ENCODE measurements around the gene CFAP300. TPM values are rescaled to one million over a fixed set of nuclear protein-coding genes. Genes with fewer than 3 reads are reported as not detected.

The CFAP300 gene
- total and polyA plus RNA-seq, 2 donors (not counting 1 experiment from before 2014, with no cell fraction given): not detected

- Histone ChIP-seq H4K20me1 (ENCODE audit: control insufficient read depth, insufficient read depth, low read length, poor library complexity, severe bottlenecking) (no peaks in the 10 kb centered on the region), H2AFZ (ENCODE audit: insufficient read depth, low read depth, low read length, poor library complexity, severe bottlenecking) (no peak overlapping the region), H3K9me3 (ENCODE audit: control extremely low read depth in 1 of 3, control insufficient read depth in 2 of 3, insufficient read depth in 1 of 3, low read length in 2 of 3) (peaks cover 0 to 4% (median 1%) of the 10 kb centered on the region in 3 donors), H3K4me3 (ENCODE audit: control extremely low read depth in 1 of 5, extremely low read depth in 1 of 5, insufficient read depth in 1 of 5, low read depth in 2 of 5, low read length in 4 of 5) (no peak overlapping the region), H3K9ac (ENCODE audit: low read length) (no peak overlapping the region), H3K79me2 (ENCODE audit: control insufficient read depth, insufficient read depth, low read length) (no peaks in the 10 kb centered on the region), H3K4me2 (replicated peaks; ENCODE audit: low read depth, low read length, poor library complexity, severe bottlenecking) (no peak overlapping the region), H3K36me3 (replicated peaks in 1 of 2; ENCODE audit: control extremely low read depth in 1 of 2, control insufficient read depth in 1 of 2, extremely low read depth in 1 of 2, insufficient read depth in 2 of 2, low read length in 1 of 2) (no peaks in the 10 kb centered on the region), H3K4me1 (ENCODE audit: control insufficient read depth in 2 of 2, insufficient read depth in 2 of 2, low read length in 2 of 2) (peaks cover 17 to 20% of the 10 kb centered on the region in 2 donors), H3K27ac (ENCODE audit: low read length in 2 of 2) (no peak overlapping the region), H3K27me3 (replicated peaks in 1 of 4; ENCODE audit: control extremely low read depth in 1 of 4, control insufficient read depth in 3 of 4, insufficient read depth in 4 of 4, low read length in 3 of 4) (peaks cover 0 to 46% (median 35%) of the 10 kb centered on the region in 4 experiments)
- Mint-ChIP-seq H3K27ac (no peak overlapping the region), H3K4me1 (peaks cover 15% of the 10 kb centered on the region), H3K27me3 (peaks cover 60% of the 10 kb centered on the region), H3K4me3 (no peak overlapping the region), H3K9me3 (ENCODE audit: insufficient read depth) (no peaks in the 10 kb centered on the region)
- ATAC-seq (ENCODE audit: low read depth) (no peak), DNase-seq (no peak)
- intact Hi-C loops (cut with micrococcal nuclease): no loop called here
- no CpG with 5 or more reads among the region's 4 CpGs for WGBS (ENCODE audit: insufficient coverage)
- CTCF ChIA-PET: no interaction called here
- TF ChIP-seq EZH2 (IDR thresholded peaks at IDR 0.05; ENCODE audit: borderline replicate concordance, insufficient read depth, low read depth, low read length, poor library complexity, severe bottlenecking): no peak
- no peak for TF ChIP-seq CTCF (IDR thresholded peaks at IDR 0.05)
- POLR2A ChIA-PET: no interaction called here
These were observed 66.8 kb downstream of the CFAP300 start for GRCh38 chr11:102114032-102114431.

GRCh38 chr11:102115557-102115956 is 68.3 kb downstream of the CFAP300 start:
- POLR2A ChIA-PET: no interaction called here
- CTCF ChIA-PET: interaction anchor here (0.6 kb wide), 1 partner anchor 1835 kb away, joined by 3 read pairs; no protein-coding TSS in a partner anchor
- H3K9ac ChIP-seq (ENCODE audit: low read length): no peak overlapping the region
- Mint-ChIP-seq H3K4me1 (peaks cover 7% of the 10 kb centered on the region), H3K27me3 (peaks cover 56% of the 10 kb centered on the region), H3K9me3 (ENCODE audit: insufficient read depth) (no peaks in the 10 kb centered on the region), H3K27ac (no peak overlapping the region), H3K4me3 (no peak overlapping the region)
- ATAC-seq (ENCODE audit: low read depth) (no peak), DNase-seq (no peak)
- intact Hi-C loops (cut with micrococcal nuclease): no loop called here
- H3K4me3 ChIP-seq (ENCODE audit: control extremely low read depth in 1 of 5, extremely low read depth in 1 of 5, insufficient read depth in 1 of 5, low read depth in 2 of 5, low read length in 4 of 5): no peak overlapping the region
- H3K27ac ChIP-seq (ENCODE audit: low read length in 2 of 2): no peak overlapping the region
- peaks cover 0 to 4% (median 1%) of the 10 kb centered on the region in 3 donors for H3K9me3 ChIP-seq (ENCODE audit: control extremely low read depth in 1 of 3, control insufficient read depth in 2 of 3, insufficient read depth in 1 of 3, low read length in 2 of 3)
- H3K27me3 ChIP-seq (replicated peaks in 1 of 4; ENCODE audit: control extremely low read depth in 1 of 4, control insufficient read depth in 3 of 4, insufficient read depth in 4 of 4, low read length in 3 of 4): peaks cover 0 to 55% (median 29%) of the 10 kb centered on the region in 4 experiments
- no peak overlapping the region for H2AFZ ChIP-seq (ENCODE audit: insufficient read depth, low read depth, low read length, poor library complexity, severe bottlenecking)
- H3K36me3 ChIP-seq (replicated peaks in 1 of 2; ENCODE audit: control extremely low read depth in 1 of 2, control insufficient read depth in 1 of 2, extremely low read depth in 1 of 2, insufficient read depth in 2 of 2, low read length in 1 of 2): no peaks in the 10 kb centered on the region
- no peak overlapping the region for H3K4me2 ChIP-seq (replicated peaks; ENCODE audit: low read depth, low read length, poor library complexity, severe bottlenecking)
- H4K20me1 ChIP-seq (ENCODE audit: control insufficient read depth, insufficient read depth, low read length, poor library complexity, severe bottlenecking): no peaks in the 10 kb centered on the region
- peaks cover 13 to 14% of the 10 kb centered on the region in 2 donors for H3K4me1 ChIP-seq (ENCODE audit: control insufficient read depth in 2 of 2, insufficient read depth in 2 of 2, low read length in 2 of 2)
- TF ChIP-seq EZH2 (IDR thresholded peaks at IDR 0.05; ENCODE audit: borderline replicate concordance, insufficient read depth, low read depth, low read length, poor library complexity, severe bottlenecking) (no peak), CTCF (IDR thresholded peaks at IDR 0.05) (no peak)
- no peaks in the 10 kb centered on the region for H3K79me2 ChIP-seq (ENCODE audit: control insufficient read depth, insufficient read depth, low read length)

Measured in B cell (primary cell).